Amniotic stem cell (primary cell): Measurements from ENCODE around the gene GAN.

ENCODE experiments used
- DNase-seq: peaks from one replicate; lab custom pipeline; 2025; lab: John Stamatoyannopoulos, UW

Gene GAN, protein sequence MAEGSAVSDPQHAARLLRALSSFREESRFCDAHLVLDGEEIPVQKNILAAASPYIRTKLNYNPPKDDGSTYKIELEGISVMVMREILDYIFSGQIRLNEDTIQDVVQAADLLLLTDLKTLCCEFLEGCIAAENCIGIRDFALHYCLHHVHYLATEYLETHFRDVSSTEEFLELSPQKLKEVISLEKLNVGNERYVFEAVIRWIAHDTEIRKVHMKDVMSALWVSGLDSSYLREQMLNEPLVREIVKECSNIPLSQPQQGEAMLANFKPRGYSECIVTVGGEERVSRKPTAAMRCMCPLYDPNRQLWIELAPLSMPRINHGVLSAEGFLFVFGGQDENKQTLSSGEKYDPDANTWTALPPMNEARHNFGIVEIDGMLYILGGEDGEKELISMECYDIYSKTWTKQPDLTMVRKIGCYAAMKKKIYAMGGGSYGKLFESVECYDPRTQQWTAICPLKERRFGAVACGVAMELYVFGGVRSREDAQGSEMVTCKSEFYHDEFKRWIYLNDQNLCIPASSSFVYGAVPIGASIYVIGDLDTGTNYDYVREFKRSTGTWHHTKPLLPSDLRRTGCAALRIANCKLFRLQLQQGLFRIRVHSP

GRCh38 chr16:81314603-81315270, at the start of gene GAN:
GAN (plus strand) TSS chr16:81314962; CDS start chr16:81315114, 152 bp downstream.
- DNase-seq: peak; percentile 93

- DNase-seq: no peak
Observed at GRCh38 chr16:81265052-81265451, 49.7 kb upstream of the GAN start.

- DNase-seq: no peak
Observed at GRCh38 chr16:81265658-81266451, 48.9 kb upstream of the GAN start.

DNA sequence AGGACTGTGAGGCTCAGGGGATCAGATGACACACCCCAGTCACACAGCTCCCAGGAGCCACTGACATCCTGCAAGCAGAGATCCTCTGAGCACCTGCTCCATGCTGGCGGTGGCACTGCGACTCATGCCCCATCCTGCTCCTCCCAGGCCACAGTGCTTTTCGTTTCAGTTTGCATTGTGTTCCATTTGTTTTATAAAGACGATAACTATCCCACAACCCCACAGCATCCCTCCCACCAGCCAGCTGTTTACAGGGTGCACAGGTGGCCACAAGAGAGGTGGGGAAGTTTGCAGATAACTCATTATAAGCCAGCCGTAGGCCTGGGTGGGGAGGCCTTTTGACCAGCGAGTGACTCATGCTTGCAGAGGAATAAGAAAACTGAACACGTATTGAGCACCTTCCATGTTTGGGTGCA, 48.1 kb upstream of the GAN start:
- no peak for DNase-seq

DNA sequence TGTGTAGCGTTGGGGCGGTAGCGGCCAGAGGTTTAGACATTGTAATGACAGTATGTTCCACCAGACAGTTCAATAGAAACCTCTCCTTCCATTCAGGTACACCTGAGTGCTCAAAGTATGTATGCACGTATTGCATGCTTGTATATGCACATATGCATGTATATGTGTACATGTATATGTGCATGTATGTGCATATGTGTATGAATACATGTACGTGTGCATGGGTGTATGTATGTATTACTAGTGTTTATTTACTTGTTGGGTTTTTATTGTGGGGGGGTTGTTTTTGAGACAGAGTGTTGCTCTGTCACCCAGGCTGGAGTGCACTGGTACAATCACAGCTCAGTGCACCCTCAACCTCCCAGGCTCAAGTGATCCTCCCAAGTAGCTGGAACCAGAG, 46.3 kb upstream of the GAN start:
- no peak for DNase-seq

- no peak for DNase-seq
Observed at GRCh38 chr16:81273223-81273950, 41.4 kb upstream of the GAN start.

- no peak for DNase-seq
Observed at GRCh38 chr16:81275064-81275532, 39.7 kb upstream of the GAN start.

- no peak for DNase-seq
Observed at GRCh38 chr16:81275795-81276194, 39.0 kb upstream of the GAN start.

- DNase-seq: no peak
Observed at GRCh38 chr16:81276323-81276722, 38.4 kb upstream of the GAN start.

DNA sequence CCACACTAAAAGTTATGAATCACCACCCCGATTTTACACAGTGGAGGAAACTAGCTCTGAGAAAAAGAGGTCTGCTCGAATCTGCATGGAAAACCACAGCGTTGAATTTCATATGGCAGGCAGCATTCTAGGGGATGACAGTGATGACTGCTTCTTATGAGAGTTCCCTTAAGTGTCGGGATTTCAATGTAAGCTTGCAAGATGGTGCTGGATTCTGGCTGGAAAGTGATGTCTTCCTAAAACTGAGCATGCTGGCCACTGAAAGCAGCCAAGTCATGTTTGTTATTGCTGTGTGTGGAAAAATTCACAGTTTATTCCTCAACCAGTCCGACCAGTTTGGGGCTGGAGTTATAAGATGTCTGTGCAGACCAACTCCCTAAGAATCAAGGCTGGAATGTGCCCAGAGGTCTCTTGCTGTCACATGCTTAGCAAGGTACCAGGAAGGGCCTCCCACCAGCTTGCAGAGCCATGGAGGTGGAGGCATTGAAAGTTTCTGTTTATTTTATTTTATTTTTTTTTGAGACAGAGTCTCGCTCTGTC, 37.2 kb upstream of the GAN start:
- DNase-seq: no peak

GRCh38 chr16:81278526-81278925, 36.2 kb upstream of the GAN start:
- no peak for DNase-seq

GRCh38 chr16:81279392-81279791, 35.4 kb upstream of the GAN start:
- DNase-seq: no peak

DNA sequence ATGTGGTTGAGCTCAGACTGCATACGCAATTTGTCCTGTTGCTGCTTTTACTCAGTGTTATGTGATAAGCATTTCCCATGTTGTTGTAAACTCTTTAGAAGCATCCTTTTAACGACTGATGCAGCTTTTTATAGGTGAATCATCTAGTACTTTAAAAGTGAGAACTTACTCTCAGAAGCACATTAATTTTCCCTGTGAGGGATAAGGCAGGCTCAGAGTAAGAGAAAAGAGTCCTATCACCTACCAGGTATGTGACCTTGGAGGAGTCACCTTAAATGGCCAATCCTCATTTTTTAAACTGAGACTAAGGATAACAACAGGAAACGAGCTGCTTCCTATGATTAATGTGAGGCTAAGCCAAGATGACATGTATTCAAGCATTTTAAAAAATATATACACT, 34.4 kb upstream of the GAN start:
- DNase-seq: no peak

GRCh38 chr16:81283044-81283443, 31.7 kb upstream of the GAN start:
- no peak for DNase-seq

- DNase-seq: no peak
Observed at GRCh38 chr16:81284995-81285600, 29.7 kb upstream of the GAN start.

DNA sequence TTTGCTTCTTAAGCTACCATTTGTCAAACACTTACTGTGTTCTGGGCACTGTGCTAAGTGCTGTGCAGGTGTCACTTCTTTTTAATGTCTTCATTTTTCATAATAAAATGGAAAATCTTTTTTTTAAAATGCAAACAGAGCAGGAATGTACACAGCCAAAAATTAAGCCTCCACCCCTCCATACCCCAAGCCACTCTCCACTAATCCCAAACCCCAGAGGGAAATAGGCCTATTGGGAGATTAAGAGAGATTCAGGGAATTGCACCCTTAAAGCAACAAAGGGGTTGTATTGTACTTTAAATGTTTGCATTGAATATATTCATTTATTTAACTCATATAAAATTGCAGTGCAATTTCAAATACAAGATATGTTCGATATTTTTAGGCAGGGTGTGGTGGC, 28.6 kb upstream of the GAN start:
- no peak for DNase-seq

DNA sequence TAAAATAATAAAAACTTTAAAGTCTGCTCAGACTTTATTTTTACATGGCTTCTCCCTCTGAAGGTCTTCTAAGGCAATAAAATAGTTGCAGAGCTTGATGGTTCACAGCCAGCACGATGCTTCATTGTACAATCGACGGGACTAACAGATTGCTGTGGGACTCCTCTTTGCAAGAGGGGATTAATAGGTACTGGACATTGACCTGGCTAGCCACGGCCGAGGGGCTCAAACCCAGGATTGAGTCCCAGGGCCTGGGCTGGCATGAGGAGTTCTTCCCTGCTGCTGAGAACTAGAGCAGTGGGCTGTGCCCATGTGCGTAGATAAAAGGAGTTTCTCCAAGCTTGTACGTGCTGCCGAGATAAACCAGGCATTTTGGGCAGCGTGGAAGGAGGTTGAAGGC, 23.6 kb upstream of the GAN start:
- no peak for DNase-seq

- no peak for DNase-seq
Observed at GRCh38 chr16:81292936-81293335, 21.8 kb upstream of the GAN start.

GRCh38 chr16:81293909-81294802, 20.6 kb upstream of the GAN start:
- no peak for DNase-seq

GRCh38 chr16:81296631-81297030, 18.1 kb upstream of the GAN start:
- DNase-seq: no peak
